Right lobe of liver (tissue), 4 donors: Measurements from ENCODE around the gene CCDC170.

Experiments used
- CTCF ChIP-seq, 4 donors: fragments of 200-600 bp in 3 of 4; fragments of 450-650 bp in 1 of 4; IDR thresholded peaks; one replicate each; pipeline versions ENCODE4 v1.5.1 to v1.8.0; 2016 to 2022; ENCODE audit warnings: antibody characterized with exemption in 4 of 4, mild to moderate bottlenecking in 2 of 4
- POLR2A ChIP-seq: fragments of 450-650 bp; IDR thresholded peaks from one replicate; pipeline ENCODE4 v1.6.1; 2017; ENCODE audit warnings: antibody characterized with exemption, mild to moderate bottlenecking
- donor health status: DM: no; HTN: no; CAD: no.
- donor health status: DM: no; HTN: no; CAD: no.
- donor health status: DM: no; HTN: yes; CAD: no.

- TF ChIP-seq POLR2A, result no peak
- TF ChIP-seq CTCF (IDR thresholded peaks at IDR 0.05), result no peak
Observed at GRCh38 chr6:151523034-151523433, 29.2 kb downstream of the CCDC170 start.
